Gastroesophageal sphincter (tissue), 3 donors: Measurements from ENCODE around the gene VLDLR.
A peak's percentile ranks its signal among the peaks of the same experiment; 100 is the strongest.

Experiments
- CTCF ChIP-seq, 4 experiments: fragments of 200-600 bp in 2 of 4; fragments of 450-650 bp in 2 of 4; sonication (generic) in 1 of 4; IDR thresholded peaks; one replicate each; pipeline ENCODE4 v1.5.1; 2017 to 2019; ENCODE audit warnings: antibody characterized with exemption in 4 of 4, mild to moderate bottlenecking in 2 of 4, moderate library complexity in 2 of 4
- EP300 ChIP-seq: sonication (generic); formaldehyde crosslinking; IDR thresholded peaks from one replicate; pipeline ENCODE4 v1.6.1; 2017; ENCODE audit warnings: antibody characterized with exemption, mild to moderate bottlenecking
- POLR2A ChIP-seq, 2 donors: fragments of 450-650 bp; IDR thresholded peaks; one replicate each; pipeline ENCODE4 v1.6.1; 2017; ENCODE audit warnings: antibody characterized with exemption in 2 of 2, mild to moderate bottlenecking in 2 of 2, moderate library complexity in 1 of 2
- POLR2AphosphoS5 ChIP-seq: sonication (generic); formaldehyde crosslinking; IDR thresholded peaks from one replicate; pipeline ENCODE4 v1.6.1; 2017; ENCODE audit warnings: antibody characterized with exemption

- TF ChIP-seq POLR2A (IDR thresholded peaks at IDR 0.05) (peak; percentile 24 to 32), CTCF (IDR thresholded peaks at IDR 0.05) (peak in 3 of 4 experiments; percentile 42 to 48 (median 45)), EP300 (no peak), POLR2AphosphoS5 (peak; percentile 74)
These were observed 467 bp upstream of the VLDLR start for GRCh38 chr9:2620919-2621721.
